Memory B cell (primary cell): ENCODE results near the gene C15orf40.

ENCODE experiments used
- ATAC-seq: fragments of 150-1000 bp; cut with Tn5 transposase; 2 replicates; pipeline ENCODE4 v1.10.0; 2021; ENCODE audit warnings: low read depth, mild to moderate bottlenecking, moderate library complexity
- DNase-seq, 2 donors: peaks; one replicate each; pipeline ENCODE4 v3.0.0; 2022; ENCODE audit warnings: low spot score in 2 of 2
- H3K27ac Mint-ChIP-seq: one replicate; pipeline ENCODE4 v1.8.0; 2022; ENCODE audit warnings: mild to moderate bottlenecking, moderate library complexity, mixed read lengths
- H3K27me3 Mint-ChIP-seq: one replicate; pipeline ENCODE4 v1.8.0; 2022; ENCODE audit warnings: mixed read lengths
- H3K36me3 Mint-ChIP-seq: one replicate; pipeline ENCODE4 v1.8.0; 2022; ENCODE audit warnings: mild to moderate bottlenecking, mixed read lengths
- H3K4me1 Mint-ChIP-seq: one replicate; pipeline ENCODE4 v1.8.0; 2022; ENCODE audit warnings: mixed read lengths
- H3K4me3 Mint-ChIP-seq: one replicate; pipeline ENCODE4 v1.8.0; 2022; ENCODE audit warnings: mild to moderate bottlenecking, moderate library complexity, mixed read lengths
- H3K9me3 Mint-ChIP-seq: one replicate; pipeline ENCODE4 v1.8.0; 2022; ENCODE audit warnings: mixed read lengths

C15orf40 gene

GRCh38 chr15:82978438-82978837 is 33.0 kb downstream of the C15orf40 start:
- H3K9me3 Mint-ChIP-seq, result no peaks in the 10 kb centered on the region
- H3K4me1 Mint-ChIP-seq, result no peaks in the 10 kb centered on the region
- no peak for DNase-seq
- no peaks in the 10 kb centered on the region for H3K27me3 Mint-ChIP-seq
- no peak for ATAC-seq
- peaks cover 3% of the 10 kb centered on the region for H3K36me3 Mint-ChIP-seq
- no peak overlapping the region for H3K27ac Mint-ChIP-seq
- no peak overlapping the region for H3K4me3 Mint-ChIP-seq

GRCh38 chr15:82977076-82977475 is 34.4 kb downstream of the C15orf40 start:
- no peak overlapping the region for H3K27ac Mint-ChIP-seq
- ATAC-seq, result no peak
- H3K4me3 Mint-ChIP-seq, result no peak overlapping the region
- no peaks in the 10 kb centered on the region for H3K9me3 Mint-ChIP-seq
- H3K27me3 Mint-ChIP-seq, result no peaks in the 10 kb centered on the region
- no peaks in the 10 kb centered on the region for H3K4me1 Mint-ChIP-seq
- no peak for DNase-seq
- H3K36me3 Mint-ChIP-seq, result peaks cover 3% of the 10 kb centered on the region

GRCh38 chr15:82972990-82973389 is 38.4 kb downstream of the C15orf40 start:
- H3K27me3 Mint-ChIP-seq, result no peaks in the 10 kb centered on the region
- ATAC-seq (no peak), DNase-seq (no peak)
- no peaks in the 10 kb centered on the region for H3K9me3 Mint-ChIP-seq
- no peak overlapping the region for H3K27ac Mint-ChIP-seq
- no peaks in the 10 kb centered on the region for H3K4me1 Mint-ChIP-seq
- no peak overlapping the region for H3K4me3 Mint-ChIP-seq
- H3K36me3 Mint-ChIP-seq, result peaks cover 2% of the 10 kb centered on the region

- no peak for DNase-seq
- no peaks in the 10 kb centered on the region for H3K4me1 Mint-ChIP-seq
- no peaks in the 10 kb centered on the region for H3K9me3 Mint-ChIP-seq
- no peak overlapping the region for H3K27ac Mint-ChIP-seq
- ATAC-seq, result no peak
- H3K36me3 Mint-ChIP-seq, result no peaks in the 10 kb centered on the region
- H3K27me3 Mint-ChIP-seq, result no peaks in the 10 kb centered on the region
- H3K4me3 Mint-ChIP-seq, result no peak overlapping the region
Measured at GRCh38 chr15:82971218-82971984, 40.0 kb downstream of the C15orf40 start.

- Mint-ChIP-seq H3K27me3 (no peaks in the 10 kb centered on the region), H3K4me3 (no peak overlapping the region), H3K9me3 (no peaks in the 10 kb centered on the region), H3K36me3 (no peaks in the 10 kb centered on the region), H3K4me1 (no peaks in the 10 kb centered on the region), H3K27ac (no peak overlapping the region)
- DNase-seq (no peak), ATAC-seq (no peak)
Measured at GRCh38 chr15:82970696-82971095, 40.7 kb downstream of the C15orf40 start.

GRCh38 chr15:82970078-82970686 is 41.3 kb downstream of the C15orf40 start:
- no peaks in the 10 kb centered on the region for H3K27me3 Mint-ChIP-seq
- H3K27ac Mint-ChIP-seq, result no peak overlapping the region
- ATAC-seq (no peak), DNase-seq (no peak)
- no peak overlapping the region for H3K4me3 Mint-ChIP-seq
- H3K36me3 Mint-ChIP-seq, result no peaks in the 10 kb centered on the region
- no peaks in the 10 kb centered on the region for H3K9me3 Mint-ChIP-seq
- no peaks in the 10 kb centered on the region for H3K4me1 Mint-ChIP-seq

GRCh38 chr15:82969353-82969752 is 42.1 kb downstream of the C15orf40 start:
- no peak for ATAC-seq
- Mint-ChIP-seq H3K27me3 (no peaks in the 10 kb centered on the region), H3K9me3 (no peaks in the 10 kb centered on the region), H3K27ac (no peak overlapping the region), H3K4me3 (no peak overlapping the region), H3K4me1 (no peaks in the 10 kb centered on the region), H3K36me3 (no peaks in the 10 kb centered on the region)
- no peak for DNase-seq

GRCh38 chr15:82968066-82968465 is 43.4 kb downstream of the C15orf40 start:
- no peaks in the 10 kb centered on the region for H3K27me3 Mint-ChIP-seq
- H3K9me3 Mint-ChIP-seq, result no peaks in the 10 kb centered on the region
- no peak overlapping the region for H3K27ac Mint-ChIP-seq
- no peak overlapping the region for H3K4me3 Mint-ChIP-seq
- ATAC-seq (no peak), DNase-seq (no peak)
- H3K4me1 Mint-ChIP-seq, result no peaks in the 10 kb centered on the region
- no peaks in the 10 kb centered on the region for H3K36me3 Mint-ChIP-seq

- H3K4me3 Mint-ChIP-seq, result no peak overlapping the region
- ATAC-seq (no peak), DNase-seq (no peak)
- no peaks in the 10 kb centered on the region for H3K9me3 Mint-ChIP-seq
- H3K4me1 Mint-ChIP-seq, result no peaks in the 10 kb centered on the region
- no peak overlapping the region for H3K27ac Mint-ChIP-seq
- H3K27me3 Mint-ChIP-seq, result no peaks in the 10 kb centered on the region
- H3K36me3 Mint-ChIP-seq, result no peaks in the 10 kb centered on the region
Measured at GRCh38 chr15:82966671-82967071, 44.8 kb downstream of the C15orf40 start.

GRCh38 chr15:82964890-82965289 is 46.5 kb downstream of the C15orf40 start:
- Mint-ChIP-seq H3K27me3 (no peaks in the 10 kb centered on the region), H3K9me3 (no peaks in the 10 kb centered on the region), H3K4me1 (no peaks in the 10 kb centered on the region), H3K4me3 (no peak overlapping the region), H3K27ac (no peak overlapping the region), H3K36me3 (no peaks in the 10 kb centered on the region)
- ATAC-seq, result no peak
- no peak for DNase-seq

- Mint-ChIP-seq H3K9me3 (no peaks in the 10 kb centered on the region), H3K27ac (no peak overlapping the region)
Measured at GRCh38 chr15:82963471-82964341, 47.7 kb downstream of the C15orf40 start.

GRCh38 chr15:82960766-82961165 is 50.7 kb downstream of the C15orf40 start:
- ATAC-seq (no peak), DNase-seq (no peak)
- H3K4me1 Mint-ChIP-seq, result no peaks in the 10 kb centered on the region
- H3K27me3 Mint-ChIP-seq, result no peaks in the 10 kb centered on the region
- H3K4me3 Mint-ChIP-seq, result no peak overlapping the region
- peaks cover 2% of the 10 kb centered on the region for H3K36me3 Mint-ChIP-seq
- no peak overlapping the region for H3K27ac Mint-ChIP-seq
- H3K9me3 Mint-ChIP-seq, result no peaks in the 10 kb centered on the region

More at GRCh38 chr15:82963471-82964341, 47.7 kb downstream of the C15orf40 start:
- Mint-ChIP-seq H3K27me3 (no peaks in the 10 kb centered on the region), H3K4me3 (no peak overlapping the region), H3K36me3 (no peaks in the 10 kb centered on the region), H3K4me1 (no peaks in the 10 kb centered on the region)
- no peak for DNase-seq
- no peak for ATAC-seq

GRCh38 chr15:82959423-82959822 is 52.0 kb downstream of the C15orf40 start:
- H3K4me1 Mint-ChIP-seq, result no peaks in the 10 kb centered on the region
- H3K9me3 Mint-ChIP-seq, result no peaks in the 10 kb centered on the region
- ATAC-seq (no peak), DNase-seq (no peak)
- H3K4me3 Mint-ChIP-seq, result no peak overlapping the region
- H3K36me3 Mint-ChIP-seq, result peaks cover 2% of the 10 kb centered on the region
- H3K27me3 Mint-ChIP-seq, result no peaks in the 10 kb centered on the region
- H3K27ac Mint-ChIP-seq, result no peak overlapping the region

- ATAC-seq (no peak), DNase-seq (no peak)
- no peaks in the 10 kb centered on the region for H3K27me3 Mint-ChIP-seq
- H3K4me1 Mint-ChIP-seq, result no peaks in the 10 kb centered on the region
- H3K4me3 Mint-ChIP-seq, result no peak overlapping the region
- H3K36me3 Mint-ChIP-seq, result peaks cover 2% of the 10 kb centered on the region
- H3K9me3 Mint-ChIP-seq, result no peaks in the 10 kb centered on the region
- no peak overlapping the region for H3K27ac Mint-ChIP-seq
Measured at GRCh38 chr15:82958638-82959037, 52.8 kb downstream of the C15orf40 start.
